Measurements from ENCODE around the gene PRDM11. TPM values are rescaled to one million over a fixed set of nuclear protein-coding genes. Genes with fewer than 3 reads are reported as not detected.

Gene PRDM11
- total RNA-seq, 1 donor from 2014 or later = 36.5 TPM

DNA sequence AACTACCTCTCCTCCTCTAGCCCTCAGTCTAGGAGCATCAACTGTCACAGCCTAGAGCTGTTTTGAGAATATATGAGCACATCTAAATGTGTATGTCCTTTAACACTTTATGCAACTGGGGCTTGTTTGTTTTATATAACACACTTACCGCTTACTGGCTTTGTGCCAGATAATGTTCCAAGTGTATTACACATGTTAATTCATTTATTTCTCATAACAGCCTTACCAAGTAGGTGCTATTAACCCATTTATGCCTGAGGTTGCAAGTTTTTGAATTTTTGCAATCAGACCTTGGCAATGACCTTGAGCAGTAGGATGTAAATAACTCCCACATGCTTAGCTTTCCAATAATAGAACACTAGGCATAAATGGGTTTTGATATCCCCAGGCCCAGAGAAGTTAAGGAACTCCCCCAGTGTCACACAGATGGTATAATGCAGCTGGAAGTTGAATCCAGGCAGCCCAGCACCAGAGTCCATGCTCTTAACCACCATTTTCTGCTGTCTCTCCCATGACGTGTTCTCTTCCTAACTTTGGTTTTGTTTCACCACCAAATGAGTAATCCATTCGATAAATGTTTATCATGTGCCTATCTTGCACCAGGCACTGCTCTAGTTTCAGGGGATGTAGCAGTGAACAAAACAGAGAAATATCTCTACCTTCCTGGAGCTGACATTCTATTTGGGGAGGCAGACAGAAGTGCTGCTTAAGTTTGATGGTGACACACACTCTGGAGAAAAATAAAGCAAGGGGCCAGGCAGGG is 23.1 kb downstream of the PRDM11 start:
- Histone ChIP-seq H3K4me3 (no peak overlapping the region), H3K9me3 (no peaks in the 10 kb centered on the region), H3K27me3 (no peaks in the 10 kb centered on the region), H3K27ac (no peak overlapping the region), H3K36me3 (no peaks in the 10 kb centered on the region), H3K4me1 (peaks cover 3 to 14% of the 10 kb centered on the region in 2 donors)
- DNase-seq (ENCODE audit: low spot score in 2 of 2) = no peak
- TF ChIP-seq, protein P1, sequence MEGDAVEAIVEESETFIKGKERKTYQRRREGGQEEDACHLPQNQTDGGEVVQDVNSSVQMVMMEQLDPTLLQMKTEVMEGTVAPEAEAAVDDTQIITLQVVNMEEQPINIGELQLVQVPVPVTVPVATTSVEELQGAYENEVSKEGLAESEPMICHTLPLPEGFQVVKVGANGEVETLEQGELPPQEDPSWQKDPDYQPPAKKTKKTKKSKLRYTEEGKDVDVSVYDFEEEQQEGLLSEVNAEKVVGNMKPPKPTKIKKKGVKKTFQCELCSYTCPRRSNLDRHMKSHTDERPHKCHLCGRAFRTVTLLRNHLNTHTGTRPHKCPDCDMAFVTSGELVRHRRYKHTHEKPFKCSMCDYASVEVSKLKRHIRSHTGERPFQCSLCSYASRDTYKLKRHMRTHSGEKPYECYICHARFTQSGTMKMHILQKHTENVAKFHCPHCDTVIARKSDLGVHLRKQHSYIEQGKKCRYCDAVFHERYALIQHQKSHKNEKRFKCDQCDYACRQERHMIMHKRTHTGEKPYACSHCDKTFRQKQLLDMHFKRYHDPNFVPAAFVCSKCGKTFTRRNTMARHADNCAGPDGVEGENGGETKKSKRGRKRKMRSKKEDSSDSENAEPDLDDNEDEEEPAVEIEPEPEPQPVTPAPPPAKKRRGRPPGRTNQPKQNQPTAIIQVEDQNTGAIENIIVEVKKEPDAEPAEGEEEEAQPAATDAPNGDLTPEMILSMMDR (IDR thresholded peaks at IDR 0.05) = no peak
- intact Hi-C loops (cut with DNase I) = no loop called here

DNA sequence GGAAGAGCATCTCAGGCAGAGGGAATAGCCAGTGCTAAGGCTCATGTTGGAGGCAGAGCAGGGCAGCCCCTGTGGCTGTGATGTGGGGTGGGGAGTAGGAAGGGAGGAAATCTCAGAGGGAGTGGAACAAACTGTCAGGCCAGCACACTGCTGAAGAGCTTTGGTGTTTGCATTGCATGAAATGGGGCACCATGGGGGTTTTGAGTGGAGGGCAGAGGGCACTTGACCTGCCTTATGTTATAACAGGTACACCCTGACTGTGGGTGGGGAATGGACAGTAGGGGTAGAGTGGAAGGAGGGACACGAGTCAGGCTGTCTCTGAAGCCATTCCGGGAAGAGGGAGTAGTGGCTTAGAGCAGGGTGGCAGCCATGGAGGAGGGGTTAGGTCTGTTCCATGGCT is 24.0 kb downstream of the PRDM11 start:
- Histone ChIP-seq H3K27ac (no peak overlapping the region), H3K36me3 (no peaks in the 10 kb centered on the region), H3K9me3 (no peaks in the 10 kb centered on the region), H3K4me1 (peaks cover 0 to 4% of the 10 kb centered on the region in 2 donors), H3K27me3 (no peaks in the 10 kb centered on the region), H3K4me3 (no peak overlapping the region)
- intact Hi-C loops (cut with DNase I) = no loop called here
- no peak for DNase-seq (ENCODE audit: low spot score in 2 of 2)
- TF ChIP-seq, protein P1 (IDR thresholded peaks at IDR 0.05) = no peak

DNA sequence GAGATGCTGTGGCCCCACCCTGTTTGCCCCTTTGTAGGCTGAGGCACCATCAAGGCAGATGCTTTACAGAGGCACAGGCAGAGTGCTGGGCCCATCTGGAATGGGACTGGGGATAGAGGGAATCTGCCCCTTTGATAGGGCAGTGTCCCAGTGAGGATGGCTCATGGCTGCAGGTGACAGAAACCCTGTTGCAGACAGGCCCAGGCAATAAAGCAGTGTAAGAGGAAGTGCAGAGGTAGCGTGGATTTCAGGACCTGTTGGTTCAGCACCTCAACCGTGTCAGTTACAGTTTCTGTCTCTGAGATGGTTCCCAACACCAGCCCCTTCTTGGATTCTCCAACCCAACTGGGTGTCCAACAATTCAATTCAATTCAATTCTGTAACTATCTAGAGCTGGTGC is 25.1 kb downstream of the PRDM11 start:
- Histone ChIP-seq H3K27me3 (no peaks in the 10 kb centered on the region), H3K27ac (no peak overlapping the region), H3K9me3 (no peaks in the 10 kb centered on the region), H3K4me1 (no peaks in the 10 kb centered on the region), H3K36me3 (no peaks in the 10 kb centered on the region), H3K4me3 (no peak overlapping the region)
- TF ChIP-seq, protein P1 (IDR thresholded peaks at IDR 0.05) = no peak
- intact Hi-C loops (cut with DNase I) = no loop called here
- no peak for DNase-seq (ENCODE audit: low spot score in 2 of 2)

DNA sequence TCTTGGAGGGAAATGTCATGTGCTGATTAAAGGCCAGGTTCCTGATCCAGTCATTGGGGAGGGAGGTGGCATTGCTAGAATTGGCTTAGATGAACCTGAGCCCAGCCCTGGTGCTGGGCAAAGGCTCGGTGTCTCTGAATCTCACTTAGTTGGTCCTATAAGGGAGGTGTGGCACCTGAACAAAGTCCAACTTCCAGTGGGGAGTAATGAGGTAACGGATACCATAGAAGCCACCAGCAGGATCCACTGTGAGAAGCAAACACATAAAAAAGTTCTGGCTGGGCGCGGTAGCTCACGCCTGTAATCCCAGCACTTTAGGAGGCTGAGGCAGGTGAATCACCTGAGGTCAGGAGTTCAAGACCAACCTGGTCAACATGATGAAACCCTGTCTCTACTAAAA is 26.6 kb downstream of the PRDM11 start:
- Histone ChIP-seq H3K27me3 (no peaks in the 10 kb centered on the region), H3K36me3 (no peaks in the 10 kb centered on the region), H3K9me3 (no peaks in the 10 kb centered on the region), H3K4me1 (peaks cover 0 to 7% of the 10 kb centered on the region in 2 donors), H3K27ac (no peak overlapping the region), H3K4me3 (no peak overlapping the region)
- DNase-seq (ENCODE audit: low spot score in 2 of 2) = no peak
- intact Hi-C loops (cut with DNase I) = no loop called here
- TF ChIP-seq, protein P1 (IDR thresholded peaks at IDR 0.05) = no peak

DNA sequence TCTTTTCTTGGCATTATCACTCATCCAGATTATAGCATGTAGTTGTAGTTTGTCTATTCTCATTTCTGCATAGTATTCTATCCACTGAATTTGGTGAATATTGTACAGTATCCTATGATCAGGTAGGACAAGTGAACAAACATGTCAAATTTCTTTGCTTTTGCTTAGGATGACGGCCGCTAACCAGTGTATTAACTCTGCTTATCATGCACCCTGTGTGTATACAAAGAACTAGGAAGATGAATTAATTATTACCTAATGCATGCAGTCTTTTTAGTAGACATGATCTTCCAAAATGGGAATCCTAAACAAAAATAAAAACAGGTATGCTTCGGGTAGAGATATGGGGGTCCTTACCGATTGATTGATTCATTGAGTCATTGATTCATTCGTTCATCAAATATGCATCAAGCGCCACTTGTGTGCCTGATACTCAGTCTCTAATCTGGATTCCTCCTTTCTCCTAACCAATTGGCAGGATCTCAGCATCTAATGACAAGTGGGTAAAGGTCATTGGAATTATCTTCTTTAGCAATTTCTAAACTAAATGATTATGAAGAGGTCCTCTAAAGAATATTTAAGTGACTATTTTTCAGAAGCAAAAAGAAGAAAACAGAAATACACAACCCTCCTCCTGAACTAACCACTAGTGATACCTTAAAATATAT is 27.9 kb downstream of the PRDM11 start:
- intact Hi-C loops (cut with DNase I) = no loop called here
- no peak for DNase-seq (ENCODE audit: low spot score in 2 of 2)
- Histone ChIP-seq H3K9me3 (no peaks in the 10 kb centered on the region), H3K27me3 (no peaks in the 10 kb centered on the region), H3K4me1 (peaks cover 5 to 13% of the 10 kb centered on the region in 2 donors), H3K27ac (no peak overlapping the region), H3K4me3 (no peak overlapping the region), H3K36me3 (no peaks in the 10 kb centered on the region)
- TF ChIP-seq, protein P1 (IDR thresholded peaks at IDR 0.05) = no peak
